ENCODE results near the gene TREML1. TPM values are rescaled to one million over a fixed set of nuclear protein-coding genes. Genes with fewer than 3 reads are reported as not detected.

TREML1 gene
- total and polyA plus RNA-seq, 9 of the 15 experiments (the other 6 are each of a cell fraction or from before 2014, with no cell fraction given) = not detected

DNA sequence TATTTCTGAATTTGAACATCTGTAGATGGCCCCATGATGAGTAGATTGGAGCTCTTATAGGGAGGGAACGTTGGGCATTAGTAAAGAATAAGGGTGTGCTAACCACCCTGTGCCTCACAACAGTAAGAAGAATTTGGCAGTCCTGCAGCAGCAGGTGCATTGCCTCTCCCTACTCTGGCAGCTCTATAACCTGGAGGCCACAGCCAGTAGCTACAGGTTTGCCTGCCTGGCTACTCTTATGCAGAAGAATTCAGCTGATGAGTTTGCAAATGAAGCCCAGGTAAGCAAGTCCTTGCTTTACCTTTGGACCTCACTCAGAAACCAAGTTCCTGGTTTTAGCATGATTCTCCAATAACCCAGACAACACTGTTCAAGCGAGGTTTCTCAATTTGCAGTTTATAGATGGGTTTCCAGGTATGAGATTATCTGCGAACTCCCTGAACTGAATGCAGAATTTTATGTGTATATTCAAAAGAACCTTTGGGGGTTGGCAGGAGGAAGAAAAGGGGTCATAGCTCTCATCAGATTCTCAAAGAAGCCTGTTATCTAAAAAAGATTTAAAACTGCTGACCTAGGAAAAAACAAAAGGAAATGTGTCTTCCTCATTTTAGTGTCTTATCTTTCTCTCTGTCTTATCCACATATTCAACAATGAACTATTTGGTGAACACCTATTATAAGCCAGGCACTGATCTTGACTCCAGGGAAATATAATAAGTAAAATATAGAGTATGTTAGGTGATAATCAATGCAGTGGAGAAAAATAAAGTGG, 18.9 kb downstream of the TREML1 start:
- ChIA-PET POLR2A (no interaction called here), CTCF (ENCODE audit: low intra/inter-chr PET ratio) (no interaction called here)
- Histone ChIP-seq H3K4me3 (no peak overlapping the region), H3K9me3 (replicated peaks; ENCODE audit: control insufficient read depth, insufficient read depth, low read depth, low read length) (no peaks in the 10 kb centered on the region), H4K20me1 (replicated peaks; ENCODE audit: control insufficient read depth, insufficient read depth, low read length) (no peaks in the 10 kb centered on the region), H3K9ac (ENCODE audit: insufficient read depth in 1 of 2, low read depth in 2 of 2, low read length in 2 of 2) (no peak overlapping the region), H2AFZ (ENCODE audit: low read depth, low read length) (no peak overlapping the region), H3K4me1 (replicated peaks in 1 of 2; ENCODE audit: control insufficient read depth in 2 of 2, insufficient read depth in 2 of 2, low read length in 2 of 2) (no peaks in the 10 kb centered on the region), H3K4me2 (ENCODE audit: insufficient read depth, low read length) (no peak overlapping the region), H3K27ac (ENCODE audit: extremely low read depth, low read depth, low read length) (no peak overlapping the region), H3K9me1 (ENCODE audit: control insufficient read depth, insufficient read depth, low read length) (no peaks in the 10 kb centered on the region), H3K36me3 (ENCODE audit: control insufficient read depth, insufficient read depth, low read length) (no peaks in the 10 kb centered on the region), H3K27me3 (ENCODE audit: control insufficient read depth in 2 of 2, insufficient read depth in 2 of 2, low read length in 2 of 2) (peaks cover 3 to 4% of the 10 kb centered on the region in 2 experiments; a peak in 2 of 5 replicates), H3K79me2 (ENCODE audit: control insufficient read depth, insufficient read depth, low read length) (no peaks in the 10 kb centered on the region)
- intact Hi-C loops (cut with micrococcal nuclease) = no loop called here
- BruUV-seq (replicated peaks) = no TSS peak
- in situ Hi-C loops (cut with MboI) = no loop called here
- WGBS (ENCODE audit: insufficient coverage, low coverage, missing lambda C conversion rate) = 2% methylated on average over 3 of the region's 3 CpGs
- no peak for TF ChIP-seq POLR2B (IDR thresholded peaks at IDR 0.05; ENCODE audit: low read depth, partially characterized antibody)
- TF ChIP-seq CEBPB (tag; IDR thresholded peaks at IDR 0.05) = no peak
- TF ChIP-seq MAFF (IDR thresholded peaks at IDR 0.05; ENCODE audit: low read length) = peak; percentile 82
- no peak for TF ChIP-seq SPI1 (IDR thresholded peaks at IDR 0.05; ENCODE audit: borderline replicate concordance, low read depth, low read length)
- peak; percentile 88 for TF ChIP-seq ZNF316 (IDR thresholded peaks at IDR 0.05)
- TF ChIP-seq KAT2B (IDR thresholded peaks at IDR 0.05; ENCODE audit: low read depth, low read length) = no peak
- peak; percentile 83 for TF ChIP-seq MAFK (IDR thresholded peaks at IDR 0.05; ENCODE audit: low read length)
- TF ChIP-seq RBFOX2 (IDR thresholded peaks at IDR 0.05; ENCODE audit: low read depth, low read length) = no peak
- no peak for TF ChIP-seq ZNF324 (CRISPR knock-in tag; IDR thresholded peaks at IDR 0.05)
- TF ChIP-seq MAFG (tag; conservative IDR thresholded peaks at IDR 0.05) = peak; percentile 77
- TF ChIP-seq, protein P1, sequence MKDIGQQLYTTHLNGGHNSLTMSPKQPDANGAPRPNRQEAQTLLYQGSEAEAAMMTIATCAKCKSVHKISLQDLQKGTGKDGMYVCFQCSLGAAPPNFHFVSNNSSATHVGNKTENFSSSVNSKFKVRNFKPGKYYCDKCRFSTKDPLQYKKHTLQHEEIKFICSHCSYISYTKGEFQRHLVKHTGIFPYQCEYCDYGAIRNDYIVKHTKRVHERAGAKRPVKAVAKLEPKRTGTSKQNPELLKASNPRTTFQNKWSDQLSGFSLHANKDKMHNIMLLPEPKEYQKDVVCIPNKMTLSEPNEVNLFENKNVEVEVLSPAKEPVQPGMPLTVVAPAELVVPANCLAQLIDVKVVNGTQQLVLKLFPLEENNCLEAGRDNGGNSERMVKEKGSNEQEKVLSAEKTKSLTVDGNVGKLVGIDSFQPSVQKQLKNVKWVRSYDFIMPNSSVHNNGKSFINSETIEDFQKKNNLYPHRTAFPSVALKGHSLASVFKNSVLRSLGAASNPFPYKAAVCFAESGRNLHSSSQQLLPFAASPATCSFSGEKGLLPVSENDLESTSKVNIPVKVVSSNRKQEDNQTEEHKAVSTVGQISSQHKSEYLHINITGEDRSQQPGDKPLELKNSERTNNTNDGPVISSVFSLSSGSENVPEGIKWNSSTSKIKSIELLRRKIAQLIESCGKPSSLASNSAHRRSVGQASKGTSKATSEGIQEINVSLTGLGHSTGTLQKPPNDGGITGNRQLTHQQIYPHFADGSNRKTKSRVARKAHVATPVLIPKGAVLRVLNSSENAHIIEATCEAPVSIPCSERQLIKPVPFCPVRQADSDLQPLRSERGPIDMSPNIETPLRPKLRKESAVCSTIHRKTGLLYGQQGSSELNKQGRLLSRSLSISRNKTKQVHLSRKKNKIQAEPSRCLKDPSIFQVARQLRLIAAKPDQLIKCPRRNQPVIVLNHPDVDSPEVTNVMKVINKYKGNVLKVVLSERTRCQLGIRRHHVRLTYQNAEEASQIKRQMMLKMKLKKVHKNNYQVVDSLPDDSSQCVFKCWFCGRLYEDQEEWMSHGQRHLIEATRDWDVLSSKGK (CRISPR knock-in tag; IDR thresholded peaks at IDR 0.05) = no peak
- no peak for TF ChIP-seq ZNF354B (CRISPR knock-in tag; IDR thresholded peaks at IDR 0.05)
- TF ChIP-seq C11orf30 (IDR thresholded peaks at IDR 0.05; ENCODE audit: low read depth) = peak; percentile 79
- ATAC-seq (no peak), DNase-seq (ENCODE audit: extremely low read depth in 1 of 4, low spot score in 3 of 4) (no peak), FAIRE-seq (no peak)

Data from K562 (cell line).